Activated naive CD4-positive, alpha-beta T cell treated with anti-CD3 and anti-CD28 coated beads, Interleukin-2, amount 10 ng/mL, durations not matched to agents 7 days and 5 days (primary cell): Measurements from ENCODE around the gene CCPG1.
"Not testable (repeated sequence)": the region's sequence is repeated elsewhere in the genome, so short reads cannot be mapped to it uniquely, and the experiment has no call there.

Experiments
- CTCF ChIA-PET: fragments of 350-600 bp; sonication (Branson Sonifier 250); formaldehyde crosslinking; loops from one replicate; lab custom pipeline; 2021; ENCODE audit warnings: antibody characterized with exemption; lab: Charles Lee
- DNase-seq: peaks from one replicate; pipeline ENCODE4 v3.0.0-alpha.2; 2020
- H3K27ac Mint-ChIP-seq: one replicate; pipeline ENCODE4 v1.8.0; 2021; ENCODE audit warnings: mild to moderate bottlenecking, moderate library complexity, mixed read lengths
- H3K27me3 Mint-ChIP-seq: one replicate; pipeline ENCODE4 v1.8.0; 2021; ENCODE audit warnings: mild to moderate bottlenecking, mixed read lengths
- H3K36me3 Mint-ChIP-seq: one replicate; pipeline ENCODE4 v1.8.0; 2021; ENCODE audit warnings: mixed read lengths
- H3K4me1 Mint-ChIP-seq: one replicate; pipeline ENCODE4 v1.8.0; 2021; ENCODE audit warnings: mixed read lengths
- H3K4me3 Mint-ChIP-seq: one replicate; pipeline ENCODE4 v1.8.0; 2021; ENCODE audit warnings: mild to moderate bottlenecking, moderate library complexity, mixed read lengths
- H3K9me3 Mint-ChIP-seq: one replicate; pipeline ENCODE4 v1.8.0; 2021; ENCODE audit warnings: mixed read lengths

Gene CCPG1

DNA sequence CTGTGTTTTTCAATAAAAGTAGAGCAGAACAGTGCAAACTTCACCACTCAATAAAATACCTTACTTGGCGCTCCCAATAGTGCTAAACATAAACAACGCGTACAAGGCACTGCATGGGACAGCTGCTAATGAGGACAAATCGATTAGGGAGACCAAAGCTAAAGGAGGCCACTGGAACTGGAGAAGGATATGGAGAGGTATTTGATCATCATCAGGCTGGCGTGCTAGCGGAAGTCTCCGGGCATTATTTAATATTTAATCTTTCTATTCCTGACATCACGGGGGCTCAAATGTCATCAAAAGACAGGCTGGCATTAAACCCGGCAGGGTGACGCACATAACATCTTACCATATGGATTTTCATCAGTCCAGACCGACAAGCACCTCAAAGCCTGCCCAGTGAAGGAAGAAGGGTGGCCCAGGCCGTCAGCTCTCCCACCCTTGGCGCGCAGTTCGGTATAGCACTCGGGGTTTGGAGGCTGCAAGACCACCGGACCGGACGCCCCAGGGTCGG, 604 bp downstream of the CCPG1 start:
- peaks cover 5% of the 10 kb centered on the region for H3K27me3 Mint-ChIP-seq
- H3K27ac Mint-ChIP-seq, result peak overlapping the region; percentile 78
- H3K4me3 Mint-ChIP-seq, result peak overlapping the region; percentile 76
- H3K36me3 Mint-ChIP-seq, result no peaks in the 10 kb centered on the region
- H3K4me1 Mint-ChIP-seq, result peaks cover 33% of the 10 kb centered on the region
- CTCF ChIA-PET, result interaction anchor here (0.7 to 1.5 kb wide), 4 partner anchors 32 to 1335 kb away, joined by 3 to 16 read pairs (median 4); partner anchors contain the start of genes PIGB and PIGBOS1
- no peak for DNase-seq
- H3K9me3 Mint-ChIP-seq, result no peaks in the 10 kb centered on the region

DNA sequence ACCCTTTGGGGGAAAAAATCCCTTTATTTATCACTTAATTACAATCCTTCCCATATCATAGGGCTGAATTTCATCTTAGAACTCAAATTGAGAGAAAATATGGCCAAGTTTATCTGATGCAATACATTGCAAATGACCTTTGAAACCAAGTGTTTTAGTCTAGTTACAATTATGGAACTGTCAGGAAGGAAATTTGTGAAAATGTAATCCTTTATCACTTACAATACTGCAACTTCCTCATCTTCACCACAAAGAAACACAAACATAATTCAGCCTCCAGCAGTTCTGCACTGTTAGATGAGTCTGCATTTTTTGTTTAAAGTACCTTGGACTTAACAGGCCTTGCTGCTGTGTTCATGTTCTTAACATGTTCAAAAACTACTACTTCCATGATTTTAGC, 4.6 kb downstream of the CCPG1 start:
- no peaks in the 10 kb centered on the region for H3K36me3 Mint-ChIP-seq
- DNase-seq, result no peak
- no peak overlapping the region for H3K27ac Mint-ChIP-seq
- no peaks in the 10 kb centered on the region for H3K9me3 Mint-ChIP-seq
- H3K4me1 Mint-ChIP-seq, result peaks cover 28% of the 10 kb centered on the region
- CTCF ChIA-PET, result no interaction called here
- H3K27me3 Mint-ChIP-seq, result no peaks in the 10 kb centered on the region
- no peak overlapping the region for H3K4me3 Mint-ChIP-seq

DNA sequence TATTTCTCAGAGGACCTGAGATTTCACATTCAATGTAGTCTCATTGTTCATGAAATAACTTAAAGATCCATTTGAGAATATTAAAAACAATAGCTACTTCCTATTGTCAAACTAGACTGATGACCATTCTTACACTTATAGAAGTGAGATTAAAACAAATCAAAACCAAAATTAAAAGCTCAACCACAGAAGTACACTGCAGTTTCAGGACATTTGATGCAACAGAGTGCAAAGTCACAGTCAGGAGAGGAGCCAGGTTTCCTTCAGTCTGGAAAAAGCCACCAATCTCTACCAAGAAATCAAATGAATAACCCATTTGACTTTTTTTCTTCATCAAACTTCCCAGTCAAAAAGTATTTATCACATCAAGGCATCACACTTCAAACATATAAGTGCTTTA, 5.5 kb downstream of the CCPG1 start:
- no peaks in the 10 kb centered on the region for H3K27me3 Mint-ChIP-seq
- peaks cover 4% of the 10 kb centered on the region for H3K36me3 Mint-ChIP-seq
- H3K4me1 Mint-ChIP-seq, result peaks cover 26% of the 10 kb centered on the region
- no peaks in the 10 kb centered on the region for H3K9me3 Mint-ChIP-seq
- H3K27ac Mint-ChIP-seq, result no peak overlapping the region
- CTCF ChIA-PET, result interaction anchor here (1.4 kb wide), 1 partner anchor 38 kb away, joined by 4 read pairs; no protein-coding TSS in a partner anchor
- no peak overlapping the region for H3K4me3 Mint-ChIP-seq
- DNase-seq, result no peak

DNA sequence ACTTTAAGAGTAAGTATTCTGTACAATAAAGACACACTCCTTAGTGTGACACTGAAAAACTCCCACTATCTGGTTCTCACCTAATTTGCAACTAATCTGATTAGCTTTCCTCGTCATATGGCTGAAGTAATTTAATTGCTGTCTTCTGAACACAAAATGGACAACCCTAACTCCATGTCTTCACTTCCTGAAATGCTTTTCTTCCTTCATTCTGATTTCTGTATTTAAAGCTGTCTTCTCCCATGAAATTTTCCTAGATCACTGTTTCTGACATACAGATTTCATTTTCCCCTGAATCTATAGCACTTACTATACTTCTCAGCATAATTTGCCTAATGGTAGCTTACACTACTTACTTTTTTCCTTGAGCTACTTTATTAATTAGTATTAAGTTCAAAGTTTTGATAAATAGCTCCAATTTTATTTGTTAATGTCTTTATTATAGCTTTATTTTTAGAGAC, 6.3 kb downstream of the CCPG1 start:
- Mint-ChIP-seq H3K36me3 (peaks cover 4% of the 10 kb centered on the region), H3K27ac (no peak overlapping the region), H3K9me3 (peaks cover 2% of the 10 kb centered on the region), H3K4me3 (no peak overlapping the region), H3K4me1 (peaks cover 22% of the 10 kb centered on the region), H3K27me3 (no peaks in the 10 kb centered on the region)
- no peak for DNase-seq
- CTCF ChIA-PET, result interaction anchor here (1.4 kb wide), 1 partner anchor 38 kb away, joined by 4 read pairs; no protein-coding TSS in a partner anchor

DNA sequence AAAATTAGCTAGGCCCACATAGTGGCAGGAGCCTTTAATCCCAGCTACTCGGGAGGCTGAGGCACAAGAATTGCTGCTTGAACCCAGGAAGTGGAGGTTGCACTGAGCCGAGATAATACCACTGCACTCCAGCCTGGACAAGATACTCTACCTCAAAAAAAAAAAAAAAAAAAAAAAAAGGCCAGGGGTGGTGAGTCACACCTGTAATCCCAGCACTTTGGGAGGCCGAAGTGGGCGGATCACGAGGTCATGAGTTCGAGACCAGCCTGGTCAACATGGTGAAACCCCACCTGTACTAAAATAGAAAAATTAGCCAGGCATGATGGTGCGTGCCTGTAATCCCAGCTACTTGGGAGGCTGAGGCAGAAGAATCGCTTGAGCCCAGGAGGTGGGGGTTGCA, 8.1 kb downstream of the CCPG1 start:
- CTCF ChIA-PET, H3K27me3 Mint-ChIP-seq, H3K4me3 Mint-ChIP-seq, DNase-seq, H3K36me3 Mint-ChIP-seq, H3K9me3 Mint-ChIP-seq, H3K27ac Mint-ChIP-seq: not testable (repeated sequence)
- H3K4me1 Mint-ChIP-seq, result peaks cover 20% of the 10 kb centered on the region

DNA sequence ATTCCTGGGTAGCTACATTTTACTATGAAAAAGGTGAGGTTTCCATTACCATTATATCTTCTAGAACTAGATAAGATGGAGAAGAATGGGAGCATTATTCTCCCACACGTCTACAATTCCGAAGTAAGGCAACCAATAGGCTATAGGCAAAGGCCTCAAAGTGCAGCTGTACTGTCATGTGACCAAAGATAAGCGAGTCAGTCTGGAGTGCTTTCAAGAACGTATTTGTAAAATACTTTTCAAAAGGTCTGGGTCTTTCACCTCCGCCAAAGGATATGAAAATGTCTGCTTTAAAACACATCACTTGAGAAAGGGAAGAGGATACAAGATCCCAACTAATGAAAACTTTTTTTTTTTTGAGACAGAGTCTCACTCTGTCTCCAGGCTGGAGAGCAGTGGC, 9.9 kb downstream of the CCPG1 start:
- DNase-seq, result no peak
- Mint-ChIP-seq H3K4me3 (no peak overlapping the region), H3K36me3 (peaks cover 11% of the 10 kb centered on the region), H3K4me1 (peaks cover 8% of the 10 kb centered on the region), H3K27me3 (no peaks in the 10 kb centered on the region), H3K27ac (no peak overlapping the region), H3K9me3 (peaks cover 11% of the 10 kb centered on the region)
- CTCF ChIA-PET, result no interaction called here

DNA sequence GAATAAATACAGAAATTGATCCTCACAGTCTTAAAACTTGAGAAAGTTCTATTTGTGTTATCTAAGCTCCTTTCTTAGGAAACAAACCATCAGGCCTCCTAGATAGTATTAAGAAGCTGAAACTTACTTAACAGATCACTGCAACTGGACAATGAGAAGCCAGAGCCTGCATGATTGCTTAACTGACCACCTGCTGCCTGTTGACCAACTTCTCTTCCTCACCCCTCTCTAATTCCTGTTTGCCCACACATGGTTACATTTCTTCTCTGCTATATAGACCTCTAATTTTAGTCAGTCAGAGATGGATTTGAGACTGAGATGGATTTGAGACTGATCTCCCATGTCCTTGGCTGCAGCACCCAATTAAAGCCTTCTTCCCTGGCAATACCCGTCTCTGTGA, 13.5 kb downstream of the CCPG1 start:
- H3K4me1 Mint-ChIP-seq, result no peaks in the 10 kb centered on the region

DNA sequence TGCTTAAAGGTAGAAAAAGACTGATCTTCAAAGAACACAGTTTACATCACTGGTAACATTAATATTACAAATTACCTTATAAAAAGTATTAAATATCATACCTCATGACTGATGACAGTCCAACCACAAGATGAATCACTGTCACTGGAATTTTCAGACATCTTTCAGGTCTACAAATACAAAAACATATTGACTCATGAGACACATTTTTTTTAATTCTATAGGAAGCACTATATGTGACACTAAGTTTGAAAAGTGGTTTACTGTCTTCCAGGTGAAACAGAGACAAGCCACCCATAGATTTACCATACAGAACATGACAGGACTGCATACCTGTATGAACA, 18.9 kb downstream of the CCPG1 start:
- H3K9me3 Mint-ChIP-seq, result no peaks in the 10 kb centered on the region
- peaks cover 5% of the 10 kb centered on the region for H3K36me3 Mint-ChIP-seq
- CTCF ChIA-PET, result no interaction called here
- H3K27me3 Mint-ChIP-seq, result no peaks in the 10 kb centered on the region
- no peak overlapping the region for H3K27ac Mint-ChIP-seq
- no peak for DNase-seq
- peaks cover 4% of the 10 kb centered on the region for H3K4me1 Mint-ChIP-seq
- no peak overlapping the region for H3K4me3 Mint-ChIP-seq

More for the DNA sequence above, 13.5 kb downstream of the CCPG1 start:
- DNase-seq, result no peak
- CTCF ChIA-PET, result no interaction called here
- H3K27ac Mint-ChIP-seq, result no peak overlapping the region
- H3K4me3 Mint-ChIP-seq, result no peak overlapping the region
- no peaks in the 10 kb centered on the region for H3K27me3 Mint-ChIP-seq
- H3K9me3 Mint-ChIP-seq, result peaks cover 11% of the 10 kb centered on the region
- H3K36me3 Mint-ChIP-seq, result peaks cover 11% of the 10 kb centered on the region

DNA sequence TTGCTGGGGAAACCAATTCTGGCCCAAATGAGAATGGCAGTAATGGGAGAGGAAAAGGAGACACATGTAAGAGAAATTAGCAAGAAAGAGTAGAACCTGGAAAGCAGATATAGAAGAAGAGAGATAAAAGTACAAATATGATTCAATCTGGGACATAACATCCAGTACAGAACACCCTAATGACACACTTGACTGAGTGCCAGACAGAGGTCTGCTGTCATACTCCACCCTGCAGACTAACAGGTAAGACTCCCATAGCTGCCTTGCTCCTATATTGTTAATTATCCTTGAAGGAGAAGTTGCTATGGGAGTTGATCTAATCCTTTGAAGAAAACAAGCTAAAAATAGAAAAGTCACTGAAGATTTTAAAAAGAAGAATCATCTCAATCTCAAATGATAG, 21.1 kb downstream of the CCPG1 start:
- Mint-ChIP-seq H3K4me3 (no peak overlapping the region), H3K27ac (no peak overlapping the region), H3K9me3 (no peaks in the 10 kb centered on the region), H3K4me1 (peaks cover 4% of the 10 kb centered on the region), H3K27me3 (no peaks in the 10 kb centered on the region), H3K36me3 (peaks cover 10% of the 10 kb centered on the region)
- CTCF ChIA-PET, result no interaction called here
- DNase-seq, result no peak

DNA sequence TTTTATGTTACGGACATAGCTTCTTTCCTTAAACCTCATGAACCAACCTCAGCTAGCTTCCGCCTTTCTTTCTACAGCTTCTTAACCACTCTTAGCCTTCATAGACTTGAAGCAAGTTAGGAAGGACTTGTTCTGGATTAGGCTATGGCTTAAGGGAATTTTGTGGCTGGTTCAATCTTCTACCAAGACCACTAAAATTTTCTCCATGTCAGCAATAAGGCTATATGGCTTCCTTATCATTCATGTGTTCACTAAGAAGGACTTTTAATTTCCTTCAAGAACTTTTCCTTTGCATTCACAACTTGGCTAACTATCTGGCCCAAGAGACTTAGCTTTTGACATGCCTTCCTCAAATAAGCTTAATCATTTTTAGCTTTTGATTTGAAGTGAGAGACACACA, 24.5 kb downstream of the CCPG1 start:
- no peak for DNase-seq
- Mint-ChIP-seq H3K27me3 (no peaks in the 10 kb centered on the region), H3K4me3 (no peak overlapping the region), H3K4me1 (no peaks in the 10 kb centered on the region), H3K9me3 (no peaks in the 10 kb centered on the region), H3K27ac (no peak overlapping the region), H3K36me3 (peaks cover 10% of the 10 kb centered on the region)
- CTCF ChIA-PET, result no interaction called here

DNA sequence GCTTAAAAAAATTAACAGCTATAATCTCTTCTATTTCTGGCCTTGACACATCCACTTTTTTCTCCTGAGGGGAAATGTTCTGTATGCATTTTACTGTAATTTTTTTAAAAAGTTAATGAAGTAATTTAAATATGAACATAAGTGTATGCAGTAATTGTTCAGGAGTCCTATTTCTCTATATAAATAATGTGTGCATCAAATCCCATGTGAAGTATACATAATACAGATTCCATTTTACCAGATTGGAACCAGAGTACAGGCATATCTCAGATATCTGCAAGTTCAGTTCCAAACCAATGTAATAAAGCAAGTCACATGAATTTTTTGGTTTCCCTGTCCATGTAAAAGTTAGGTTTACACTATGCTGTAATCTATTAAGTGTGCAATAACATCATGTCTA, 26.6 kb downstream of the CCPG1 start:
- Mint-ChIP-seq H3K36me3 (peaks cover 9% of the 10 kb centered on the region), H3K9me3 (no peaks in the 10 kb centered on the region), H3K4me3 (no peak overlapping the region), H3K27ac (no peak overlapping the region), H3K4me1 (no peaks in the 10 kb centered on the region), H3K27me3 (no peaks in the 10 kb centered on the region)
- DNase-seq, result no peak
- CTCF ChIA-PET, result no interaction called here

DNA sequence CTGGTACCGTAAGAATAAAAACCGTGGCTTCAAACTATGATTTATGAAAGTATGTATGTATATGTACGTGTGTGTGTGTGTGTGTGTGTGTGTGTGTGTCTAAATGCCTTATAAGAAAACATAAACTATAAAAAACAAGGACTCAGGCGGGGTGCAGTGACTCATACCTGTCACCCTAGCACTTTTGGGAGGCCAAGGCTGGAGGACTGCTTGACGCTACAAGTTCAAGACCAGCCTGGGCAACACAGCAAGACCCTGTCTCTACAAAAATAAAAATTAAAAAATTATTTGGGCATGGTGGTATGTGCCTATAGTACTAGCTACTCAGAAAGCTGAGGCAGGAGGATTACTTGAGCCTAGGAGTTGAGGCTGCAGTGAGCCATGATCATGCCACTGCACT, 29.1 kb downstream of the CCPG1 start:
- Mint-ChIP-seq H3K27ac (no peak overlapping the region), H3K9me3 (no peaks in the 10 kb centered on the region), H3K4me1 (no peaks in the 10 kb centered on the region), H3K36me3 (peaks cover 9% of the 10 kb centered on the region), H3K27me3 (no peaks in the 10 kb centered on the region), H3K4me3 (no peak overlapping the region)
- DNase-seq, result no peak
- CTCF ChIA-PET, result no interaction called here

DNA sequence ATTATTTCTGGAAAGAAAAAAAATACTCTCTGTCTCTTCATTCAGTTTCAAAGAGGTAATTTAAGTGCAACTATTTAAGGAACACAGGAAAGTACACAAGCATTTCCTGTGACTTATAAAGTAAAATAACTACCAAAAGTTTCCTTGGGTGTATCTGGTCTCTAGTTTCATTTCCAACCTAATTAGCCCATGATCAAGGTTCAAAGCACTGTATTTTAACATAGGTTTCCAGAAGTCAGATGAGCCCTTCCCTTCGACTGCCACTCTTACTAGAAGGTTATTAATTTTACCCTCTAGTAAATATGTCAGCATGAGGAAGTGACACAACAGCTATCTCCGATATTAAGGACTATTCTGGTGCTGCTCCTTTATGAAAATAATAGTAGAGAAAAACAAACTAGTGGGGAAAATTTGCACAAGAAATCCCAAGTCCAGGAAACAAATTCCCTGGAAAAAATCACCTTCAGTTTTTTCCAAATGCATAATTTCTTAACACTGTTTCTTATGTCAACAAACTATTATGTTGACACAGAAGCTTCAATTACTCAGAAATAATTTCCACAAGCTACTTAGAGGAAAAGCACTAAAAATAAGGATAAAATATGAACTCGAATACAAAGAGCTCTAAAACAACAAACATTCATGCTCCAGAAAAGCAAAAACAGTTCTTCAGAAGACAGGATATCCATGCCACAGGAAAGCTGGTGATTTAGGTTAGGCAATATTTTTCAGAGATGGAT, 35.3 kb downstream of the CCPG1 start:
- Mint-ChIP-seq H3K27me3 (no peaks in the 10 kb centered on the region), H3K4me1 (peaks cover 13% of the 10 kb centered on the region), H3K36me3 (peaks cover 3% of the 10 kb centered on the region), H3K4me3 (no peak overlapping the region), H3K27ac (no peak overlapping the region), H3K9me3 (no peaks in the 10 kb centered on the region)
- CTCF ChIA-PET, result interaction anchor here (1.1 to 1.7 kb wide), 2 partner anchors 36 to 67 kb away, joined by 3 to 4 read pairs; partner anchors contain the start of genes CCPG1 and PIERCE2
- no peak for DNase-seq

DNA sequence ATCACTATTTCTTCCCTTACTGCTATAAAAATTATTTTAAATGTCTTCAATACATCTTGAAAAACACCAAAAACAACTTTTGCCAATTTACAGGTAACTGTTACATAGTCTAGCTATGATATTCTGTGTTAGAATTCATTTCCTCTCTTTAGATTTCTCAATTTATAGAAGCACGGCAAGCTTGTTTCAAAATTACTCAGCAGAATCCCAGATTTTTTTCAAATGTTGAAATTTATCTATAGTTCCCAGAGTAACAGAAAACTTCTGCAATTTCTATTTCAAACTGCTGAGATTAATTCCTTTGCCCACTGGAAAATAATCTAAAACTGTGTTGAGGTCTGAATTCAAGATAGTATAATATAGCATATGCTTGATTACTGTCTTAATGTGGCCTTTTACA, 41.2 kb downstream of the CCPG1 start:
- Mint-ChIP-seq H3K9me3 (no peaks in the 10 kb centered on the region), H3K27ac (no peak overlapping the region), H3K4me3 (no peak overlapping the region), H3K4me1 (peaks cover under 1% of the 10 kb centered on the region), H3K36me3 (no peaks in the 10 kb centered on the region), H3K27me3 (no peaks in the 10 kb centered on the region)
- DNase-seq, result no peak
- CTCF ChIA-PET, result no interaction called here

DNA sequence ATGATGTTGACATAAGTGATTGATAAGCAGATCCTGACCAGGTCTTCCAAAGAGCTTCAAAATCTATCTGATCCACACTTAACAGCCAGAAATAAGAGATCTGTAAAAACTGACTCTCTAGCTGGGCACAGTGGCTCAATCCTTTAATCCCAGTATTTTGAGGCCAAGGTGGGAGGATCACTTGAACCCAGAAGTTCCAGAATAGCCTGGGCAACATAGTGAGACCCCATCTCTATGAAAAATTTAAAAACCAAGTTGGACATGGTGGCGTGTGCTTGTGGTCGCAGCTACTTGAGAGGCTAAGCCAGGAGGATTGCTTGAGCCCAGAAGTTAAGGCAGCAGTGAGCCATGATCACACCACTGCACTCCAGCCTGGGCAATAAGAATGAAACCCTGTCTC, 45.5 kb downstream of the CCPG1 start:
- Mint-ChIP-seq H3K36me3 (peaks cover 7% of the 10 kb centered on the region), H3K9me3 (no peaks in the 10 kb centered on the region), H3K4me3 (no peak overlapping the region), H3K27ac (no peak overlapping the region), H3K27me3 (no peaks in the 10 kb centered on the region), H3K4me1 (no peaks in the 10 kb centered on the region)
- CTCF ChIA-PET, result interaction anchor here (0.7 kb wide), 1 partner anchor 34 kb away, joined by 3 read pairs; no protein-coding TSS in a partner anchor
- DNase-seq, result no peak
